Measurements from ENCODE around the gene TPCN1. TPM values are rescaled to one million over a fixed set of nuclear protein-coding genes. Genes with fewer than 3 reads are reported as not detected.

The TPCN1 gene
- total RNA-seq, 1 experiment from 2014 or later = 29.7 TPM

GRCh38 chr12:113292091-113292490 is 70.8 kb downstream of the TPCN1 start:
- Histone ChIP-seq H3K27ac (ENCODE audit: low read depth, low read length) (no peak overlapping the region), H3K4me2 (ENCODE audit: low read length) (no peak overlapping the region), H3K27me3 (ENCODE audit: insufficient read depth, low read length) (no peaks in the 10 kb centered on the region), H3K4me3 (replicated peaks in 1 of 2; ENCODE audit: low read depth in 1 of 2, low read length in 2 of 2) (no peak overlapping the region), H3K9me2 (ENCODE audit: insufficient read depth) (no peaks in the 10 kb centered on the region), H2AFZ (ENCODE audit: low read depth, low read length, poor library complexity, severe bottlenecking) (no peak overlapping the region), H4K20me1 (ENCODE audit: insufficient read depth) (no peaks in the 10 kb centered on the region), H3K9ac (ENCODE audit: low read length) (no peak overlapping the region), H3K9me3 (ENCODE audit: control insufficient read depth in 1 of 2, insufficient read depth in 1 of 2, low read depth in 1 of 2, low read length in 2 of 2) (no peaks in the 10 kb centered on the region), H3K36me3 (ENCODE audit: control insufficient read depth in 1 of 2, insufficient read depth in 2 of 2, low read length in 2 of 2) (no peaks in the 10 kb centered on the region), H3K79me2 (ENCODE audit: insufficient read depth, low read length) (no peaks in the 10 kb centered on the region), H3K4me1 (ENCODE audit: control insufficient read depth in 1 of 2, insufficient read depth in 2 of 2, low read length in 2 of 2) (no peaks in the 10 kb centered on the region)
- ATAC-seq (no peak), DNase-seq (ENCODE audit: low read depth, low spot score) (no peak)
- ChIA-PET CTCF (no interaction called here), POLR2A (no interaction called here), RAD21 (ENCODE audit: low non-redundant PET in 1 of 2, low total read pairs in 2 of 2, uncharacterized antibody in 2 of 2, unreplicated experiment in 2 of 2) (no interaction called here)
- intact Hi-C loops (cut with micrococcal nuclease) = no loop called here
- TF ChIP-seq CBX3 (IDR thresholded peaks at IDR 0.05; ENCODE audit: low read depth) = no peak
- no peak for TF ChIP-seq ZNF274 (IDR thresholded peaks at IDR 0.05; ENCODE audit: low read depth, low read length)
- no TSS peak for BruUV-seq (replicated peaks)

- ChIA-PET POLR2A (no interaction called here), CTCF (no interaction called here), RAD21 (ENCODE audit: low non-redundant PET in 1 of 2, low total read pairs in 2 of 2, uncharacterized antibody in 2 of 2, unreplicated experiment in 2 of 2) (no interaction called here)
- H3K36me3 ChIP-seq (ENCODE audit: control insufficient read depth in 1 of 2, insufficient read depth in 2 of 2, low read length in 2 of 2) = no peaks in the 10 kb centered on the region
- TF ChIP-seq EGR1 (IDR thresholded peaks at IDR 0.05; ENCODE audit: low read depth) = no peak
- TF ChIP-seq CTCF (IDR thresholded peaks at IDR 0.05 in 2 of 3, conservative IDR thresholded peaks at IDR 0.05 in 1 of 3; ENCODE audit: borderline replicate concordance in 1 of 3, insufficient read depth in 1 of 3, low read depth in 2 of 3, low read length in 2 of 3) = no peak
- no peak for TF ChIP-seq POLR2A (IDR thresholded peaks at IDR 0.05; ENCODE audit: borderline replicate concordance, extremely low read depth, insufficient read depth, insufficient read length)
- no peak for TF ChIP-seq EZH2phosphoT487 (IDR thresholded peaks at IDR 0.05; ENCODE audit: borderline replicate concordance)
- no peak for TF ChIP-seq SP1 (IDR thresholded peaks at IDR 0.05; ENCODE audit: low read depth)
- H3K79me2 ChIP-seq (ENCODE audit: insufficient read depth, low read length) = no peaks in the 10 kb centered on the region
- no peak for DNase-seq (ENCODE audit: low read depth, low spot score)
- no peaks in the 10 kb centered on the region for H4K20me1 ChIP-seq (ENCODE audit: insufficient read depth)
- H3K27me3 ChIP-seq (ENCODE audit: insufficient read depth, low read length) = no peaks in the 10 kb centered on the region
- H3K9me3 ChIP-seq (ENCODE audit: control insufficient read depth in 1 of 2, insufficient read depth in 1 of 2, low read depth in 1 of 2, low read length in 2 of 2) = no peaks in the 10 kb centered on the region
- no peak overlapping the region for H2AFZ ChIP-seq (ENCODE audit: low read depth, low read length, poor library complexity, severe bottlenecking)
- intact Hi-C loops (cut with micrococcal nuclease) = no loop called here
- no peak overlapping the region for H3K4me2 ChIP-seq (ENCODE audit: low read length)
- no peak overlapping the region for H3K9ac ChIP-seq (ENCODE audit: low read length)
- no peaks in the 10 kb centered on the region for H3K4me1 ChIP-seq (ENCODE audit: control insufficient read depth in 1 of 2, insufficient read depth in 2 of 2, low read length in 2 of 2)
- H3K4me3 ChIP-seq (replicated peaks in 1 of 2; ENCODE audit: low read depth in 1 of 2, low read length in 2 of 2) = no peak overlapping the region
- H3K27ac ChIP-seq (ENCODE audit: low read depth, low read length) = no peak overlapping the region
- BruUV-seq (replicated peaks) = no TSS peak
- ATAC-seq = no peak
- H3K9me2 ChIP-seq (ENCODE audit: insufficient read depth) = no peaks in the 10 kb centered on the region
Observed at GRCh38 chr12:113292547-113292946, 71.3 kb downstream of the TPCN1 start.

Measured in HCT116 (cell line).